ENCODE results near the gene PAWR. TPM values are rescaled to one million over a fixed set of nuclear protein-coding genes. Genes with fewer than 3 reads are reported as not detected.

PAWR gene
- total and polyA plus RNA-seq, 2 donors: 8.7 to 38.8 TPM

GRCh38 chr12:79707830-79708229, 17.1 kb upstream of the PAWR start:
- Histone ChIP-seq H3K27me3 (ENCODE audit: control insufficient read depth in 2 of 2, insufficient read depth in 1 of 2, low read length in 1 of 2) (peaks cover 0 to 3% of the 10 kb centered on the region in 2 donors), H3K9me3 (ENCODE audit: control insufficient read depth in 2 of 2, insufficient read depth in 1 of 2, low read length in 1 of 2) (peaks cover 0 to 3% of the 10 kb centered on the region in 2 donors), H3K4me3 (ENCODE audit: low read length in 2 of 2) (no peak overlapping the region), H3K4me1 (ENCODE audit: control insufficient read depth in 2 of 2, insufficient read depth in 2 of 2, low read length in 2 of 2) (no peaks in the 10 kb centered on the region), H3K27ac (ENCODE audit: low read depth in 1 of 2, low read length in 1 of 2) (no peak overlapping the region), H3K36me3 (ENCODE audit: control insufficient read depth in 2 of 2, insufficient read depth in 2 of 2, low read length in 1 of 2) (no peaks in the 10 kb centered on the region)
- WGBS: 98% methylated on average over 3 of the region's 3 CpGs
- no peak for DNase-seq (ENCODE audit: low read depth in 6 of 9, low spot score in 9 of 9)

DNA sequence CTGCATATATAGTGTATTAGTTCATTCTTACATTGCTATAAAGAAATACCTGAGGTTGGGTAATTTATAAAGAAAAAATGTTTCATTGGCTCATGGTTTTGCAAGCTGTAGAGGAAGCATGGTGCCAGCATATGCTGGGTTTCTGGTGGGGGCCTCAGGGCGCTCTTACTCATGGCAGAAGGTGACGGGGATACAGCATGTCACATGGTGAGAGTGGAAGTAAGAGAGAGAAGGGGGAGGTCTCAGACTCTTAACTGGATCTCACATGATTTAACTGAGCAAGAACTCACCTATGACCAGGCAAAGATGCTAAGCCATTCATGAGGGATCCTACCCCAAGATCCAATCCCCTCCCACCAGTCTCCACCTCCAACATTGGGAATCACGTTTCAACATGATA, 15.9 kb upstream of the PAWR start:
- Histone ChIP-seq H3K27me3 (ENCODE audit: control insufficient read depth in 2 of 2, insufficient read depth in 1 of 2, low read length in 1 of 2) (peaks cover 0 to 3% of the 10 kb centered on the region in 2 donors), H3K9me3 (ENCODE audit: control insufficient read depth in 2 of 2, insufficient read depth in 1 of 2, low read length in 1 of 2) (peaks cover 0 to 2% of the 10 kb centered on the region in 2 donors), H3K4me3 (ENCODE audit: low read length in 2 of 2) (no peak overlapping the region), H3K36me3 (ENCODE audit: control insufficient read depth in 2 of 2, insufficient read depth in 2 of 2, low read length in 1 of 2) (no peaks in the 10 kb centered on the region), H3K27ac (ENCODE audit: low read depth in 1 of 2, low read length in 1 of 2) (no peak overlapping the region), H3K4me1 (ENCODE audit: control insufficient read depth in 2 of 2, insufficient read depth in 2 of 2, low read length in 2 of 2) (no peaks in the 10 kb centered on the region)
- no peak for DNase-seq (ENCODE audit: low read depth in 6 of 9, low spot score in 9 of 9)
- WGBS: 87% methylated on average over 3 of the region's 3 CpGs

- no peak for DNase-seq (ENCODE audit: low read depth in 6 of 9, low spot score in 9 of 9)
- no peaks in the 10 kb centered on the region for H3K36me3 ChIP-seq (ENCODE audit: control insufficient read depth in 2 of 2, insufficient read depth in 2 of 2, low read length in 1 of 2)
- no peak overlapping the region for H3K4me3 ChIP-seq (ENCODE audit: low read length in 2 of 2)
- H3K4me1 ChIP-seq (ENCODE audit: control insufficient read depth in 2 of 2, insufficient read depth in 2 of 2, low read length in 2 of 2): no peaks in the 10 kb centered on the region
- no peaks in the 10 kb centered on the region for H3K9me3 ChIP-seq (ENCODE audit: control insufficient read depth in 2 of 2, insufficient read depth in 1 of 2, low read length in 1 of 2)
- peaks cover 0 to 3% of the 10 kb centered on the region in 2 donors for H3K27me3 ChIP-seq (ENCODE audit: control insufficient read depth in 2 of 2, insufficient read depth in 1 of 2, low read length in 1 of 2)
- no peak overlapping the region for H3K27ac ChIP-seq (ENCODE audit: low read depth in 1 of 2, low read length in 1 of 2)
Measured at GRCh38 chr12:79706156-79706555, 15.4 kb upstream of the PAWR start.

DNA sequence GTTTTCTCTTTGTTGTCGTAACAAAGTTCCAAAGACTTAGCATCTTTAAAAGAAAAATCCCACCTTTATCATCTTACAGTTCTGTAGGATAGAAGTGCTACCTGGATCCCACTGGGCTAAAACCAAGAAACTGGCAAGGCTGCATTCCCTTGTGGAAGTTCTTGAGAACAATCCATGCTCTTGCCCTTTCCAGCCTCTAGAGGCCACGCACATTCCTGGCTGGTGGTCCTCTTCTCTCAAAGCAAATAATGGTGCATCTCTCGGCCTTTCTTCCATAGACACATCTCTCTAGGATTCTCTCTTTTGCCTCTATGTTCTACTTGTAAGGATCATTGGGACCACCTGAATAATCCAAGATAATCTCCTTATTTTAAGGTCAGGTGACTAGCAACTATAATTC, 8.2 kb upstream of the PAWR start:
- no peak for DNase-seq (ENCODE audit: low read depth in 6 of 9, low spot score in 9 of 9)
- H3K27ac ChIP-seq (ENCODE audit: low read depth in 1 of 2, low read length in 1 of 2): no peak overlapping the region
- H3K9me3 ChIP-seq (ENCODE audit: control insufficient read depth in 2 of 2, insufficient read depth in 1 of 2, low read length in 1 of 2): no peaks in the 10 kb centered on the region
- H3K27me3 ChIP-seq (ENCODE audit: control insufficient read depth in 2 of 2, insufficient read depth in 1 of 2, low read length in 1 of 2): no peaks in the 10 kb centered on the region
- H3K36me3 ChIP-seq (ENCODE audit: control insufficient read depth in 2 of 2, insufficient read depth in 2 of 2, low read length in 1 of 2): no peaks in the 10 kb centered on the region
- 99% methylated on average over 3 of the region's 3 CpGs for WGBS
- H3K4me1 ChIP-seq (ENCODE audit: control insufficient read depth in 2 of 2, insufficient read depth in 2 of 2, low read length in 2 of 2): no peaks in the 10 kb centered on the region
- H3K4me3 ChIP-seq (ENCODE audit: low read length in 2 of 2): no peak overlapping the region

DNA sequence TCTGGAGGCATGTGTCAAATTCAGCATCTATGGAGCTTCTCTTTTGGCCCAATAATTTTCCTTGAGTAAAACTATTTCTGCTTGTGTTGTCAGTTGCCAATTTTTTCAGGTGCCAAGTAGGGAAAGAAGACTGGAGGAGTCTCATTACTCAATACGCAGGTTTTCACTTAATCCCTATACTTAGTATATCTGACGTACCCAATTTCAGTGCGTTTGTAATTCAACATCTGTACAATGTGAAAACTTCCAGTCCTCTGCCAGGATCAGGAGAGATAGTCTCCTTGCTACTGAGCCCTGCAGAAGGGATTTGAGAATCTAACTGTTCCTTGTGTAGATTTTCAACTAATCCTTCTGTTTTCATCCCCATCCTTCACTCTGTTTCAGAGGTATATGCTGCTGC, 5.7 kb upstream of the PAWR start:
- H3K27me3 ChIP-seq (ENCODE audit: control insufficient read depth in 2 of 2, insufficient read depth in 1 of 2, low read length in 1 of 2): peaks cover 14 to 19% of the 10 kb centered on the region in 2 donors
- H3K4me3 ChIP-seq (ENCODE audit: low read length in 2 of 2): no peak overlapping the region
- 95% methylated on average over 3 of the region's 3 CpGs for WGBS
- no peak for DNase-seq (ENCODE audit: low read depth in 6 of 9, low spot score in 9 of 9)
- H3K9me3 ChIP-seq (ENCODE audit: control insufficient read depth in 2 of 2, insufficient read depth in 1 of 2, low read length in 1 of 2): no peaks in the 10 kb centered on the region
- no peak overlapping the region for H3K27ac ChIP-seq (ENCODE audit: low read depth in 1 of 2, low read length in 1 of 2)
- peaks cover 0 to 2% of the 10 kb centered on the region in 2 donors for H3K4me1 ChIP-seq (ENCODE audit: control insufficient read depth in 2 of 2, insufficient read depth in 2 of 2, low read length in 2 of 2)
- no peaks in the 10 kb centered on the region for H3K36me3 ChIP-seq (ENCODE audit: control insufficient read depth in 2 of 2, insufficient read depth in 2 of 2, low read length in 1 of 2)

DNA sequence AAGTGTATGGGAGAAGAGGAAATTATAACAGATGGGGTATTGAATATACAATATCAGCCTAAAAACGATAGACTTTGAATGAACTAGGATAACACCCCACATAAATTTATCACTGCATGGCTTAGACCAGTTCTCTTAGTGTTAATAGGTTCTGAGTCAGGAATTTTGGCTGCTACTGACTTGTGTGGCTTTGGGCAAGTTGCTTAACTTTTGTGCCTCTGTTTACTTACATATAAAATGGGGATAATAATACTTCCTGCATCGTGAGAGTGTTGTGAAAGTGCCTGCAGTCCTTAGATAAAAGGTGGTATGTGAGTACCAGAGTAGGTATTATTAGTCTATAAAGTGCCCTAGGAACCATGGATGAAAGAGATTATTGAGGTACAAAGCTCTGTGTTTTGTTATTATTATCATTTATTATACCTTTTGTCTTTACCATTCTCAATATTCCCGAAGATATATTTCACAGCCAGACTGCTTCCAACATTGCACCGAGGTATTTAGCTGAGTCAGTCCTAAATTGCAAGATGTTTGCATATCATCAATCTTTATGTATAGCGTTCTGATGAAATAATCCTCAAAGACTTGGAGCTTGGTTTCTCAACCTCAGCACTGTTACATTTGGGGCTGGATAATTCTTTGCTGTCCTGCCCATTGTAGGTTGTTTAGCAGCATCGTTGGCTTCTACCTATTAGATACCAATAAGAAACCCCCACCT, 2.3 kb upstream of the PAWR start:
- H3K4me3 ChIP-seq (ENCODE audit: low read length in 2 of 2): no peak overlapping the region
- H3K27ac ChIP-seq (ENCODE audit: low read depth in 1 of 2, low read length in 1 of 2): no peak overlapping the region
- no peaks in the 10 kb centered on the region for H3K36me3 ChIP-seq (ENCODE audit: control insufficient read depth in 2 of 2, insufficient read depth in 2 of 2, low read length in 1 of 2)
- peaks cover 0 to 4% of the 10 kb centered on the region in 2 donors for H3K9me3 ChIP-seq (ENCODE audit: control insufficient read depth in 2 of 2, insufficient read depth in 1 of 2, low read length in 1 of 2)
- DNase-seq (ENCODE audit: low read depth in 6 of 9, low spot score in 9 of 9): no peak
- H3K27me3 ChIP-seq (ENCODE audit: control insufficient read depth in 2 of 2, insufficient read depth in 1 of 2, low read length in 1 of 2): peaks cover 18 to 36% of the 10 kb centered on the region in 2 donors
- H3K4me1 ChIP-seq (ENCODE audit: control insufficient read depth in 2 of 2, insufficient read depth in 2 of 2, low read length in 2 of 2): peaks cover 4 to 9% of the 10 kb centered on the region in 2 donors
- WGBS: 79% methylated on average over 6 of the region's 6 CpGs

DNA sequence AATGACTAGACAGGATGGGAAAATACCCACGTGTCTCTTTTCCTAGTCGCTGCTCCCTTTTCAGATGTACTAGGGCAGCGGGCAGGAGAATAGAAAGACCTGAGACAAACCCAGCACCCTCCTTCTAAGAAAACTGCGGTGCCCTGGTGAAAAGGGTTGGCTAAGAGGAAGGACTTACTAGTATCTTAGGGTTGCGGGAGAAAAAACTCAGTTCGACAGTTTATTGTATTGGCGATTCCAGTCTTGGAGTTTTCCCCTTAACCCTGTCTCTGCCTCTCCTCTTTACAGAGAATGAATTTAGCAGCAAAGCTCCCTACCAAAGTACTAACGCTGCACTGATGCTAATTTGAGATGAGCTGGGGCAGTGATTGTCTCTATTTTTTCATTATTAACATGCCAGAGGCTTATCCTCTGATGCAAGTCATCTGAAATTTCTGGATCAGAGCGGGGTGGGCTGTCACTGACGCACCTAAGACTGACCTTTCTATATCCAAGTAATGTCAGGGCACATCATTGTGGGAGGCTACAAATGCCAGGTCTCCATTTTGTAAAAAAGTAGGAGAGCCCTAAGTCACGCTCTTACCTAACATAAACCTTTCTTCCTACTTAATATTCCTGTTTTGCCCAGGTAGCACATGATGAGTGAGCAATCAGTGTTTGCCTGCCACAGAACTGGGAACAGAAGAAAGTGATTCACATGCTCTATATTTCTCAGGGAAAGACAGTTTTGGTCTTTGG, 916 bp upstream of the PAWR start:
- Histone ChIP-seq H3K27ac (ENCODE audit: low read depth in 1 of 2, low read length in 1 of 2) (peak overlapping the region; percentile 36 to 69), H3K36me3 (ENCODE audit: control insufficient read depth in 2 of 2, insufficient read depth in 2 of 2, low read length in 1 of 2) (no peaks in the 10 kb centered on the region), H3K4me1 (ENCODE audit: control insufficient read depth in 2 of 2, insufficient read depth in 2 of 2, low read length in 2 of 2) (peaks cover 4 to 9% of the 10 kb centered on the region in 2 donors), H3K4me3 (ENCODE audit: low read length in 2 of 2) (peak overlapping the region; percentile 39 to 82), H3K27me3 (ENCODE audit: control insufficient read depth in 2 of 2, insufficient read depth in 1 of 2, low read length in 1 of 2) (peaks cover 18 to 36% of the 10 kb centered on the region in 2 donors), H3K9me3 (ENCODE audit: control insufficient read depth in 2 of 2, insufficient read depth in 1 of 2, low read length in 1 of 2) (peaks cover 0 to 4% of the 10 kb centered on the region in 2 donors)
- DNase-seq (ENCODE audit: low read depth in 6 of 9, low spot score in 9 of 9): peak in 2 of 9 donors; percentile 3 to 4
- WGBS: 28% methylated on average over 11 of the region's 11 CpGs

DNA sequence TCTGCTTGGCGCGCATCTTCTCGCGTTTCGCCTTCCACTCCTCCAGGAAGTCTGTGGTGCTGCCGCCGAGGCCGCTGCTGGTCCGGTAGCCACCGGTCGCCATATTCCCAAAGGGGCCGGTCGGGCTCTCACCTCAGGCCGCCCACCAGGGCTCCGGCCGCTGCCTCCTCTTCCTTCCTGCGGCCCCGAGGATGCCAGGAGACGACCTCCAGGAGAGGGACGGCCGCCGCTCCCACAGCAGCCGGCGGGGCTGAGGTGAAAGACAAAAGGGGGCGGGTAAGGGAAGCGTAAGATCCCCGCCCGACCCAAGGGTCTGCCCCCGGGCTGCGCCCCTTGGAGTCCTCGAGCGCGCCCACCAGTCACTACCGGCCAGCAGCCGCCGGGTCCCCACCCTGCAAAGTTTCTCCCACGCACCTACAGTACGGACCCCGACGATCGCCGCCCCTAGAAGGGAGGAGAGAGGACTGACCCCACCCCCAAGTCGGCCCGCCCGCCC, 574 bp downstream of the PAWR start:
- under 1% methylated on average over 45 of the region's 45 CpGs for WGBS
- peaks cover 0 to 4% of the 10 kb centered on the region in 2 donors for H3K9me3 ChIP-seq (ENCODE audit: control insufficient read depth in 2 of 2, insufficient read depth in 1 of 2, low read length in 1 of 2)
- DNase-seq (ENCODE audit: low read depth in 6 of 9, low spot score in 9 of 9): peak in 4 of 9 donors; percentile 4 to 20 (median 14)
- peak overlapping the region; percentile 77 to 82 for H3K4me3 ChIP-seq (ENCODE audit: low read length in 2 of 2)
- H3K27ac ChIP-seq (ENCODE audit: low read depth in 1 of 2, low read length in 1 of 2): peak overlapping the region; percentile 58 to 60
- peaks cover 18 to 36% of the 10 kb centered on the region in 2 donors for H3K27me3 ChIP-seq (ENCODE audit: control insufficient read depth in 2 of 2, insufficient read depth in 1 of 2, low read length in 1 of 2)
- H3K4me1 ChIP-seq (ENCODE audit: control insufficient read depth in 2 of 2, insufficient read depth in 2 of 2, low read length in 2 of 2): peaks cover 4 to 9% of the 10 kb centered on the region in 2 donors
- no peaks in the 10 kb centered on the region for H3K36me3 ChIP-seq (ENCODE audit: control insufficient read depth in 2 of 2, insufficient read depth in 2 of 2, low read length in 1 of 2)

Data from thymus (tissue), 11 donors.